Fibroblast of mammary gland (primary cell): ENCODE results near the gene FOXO1.

Source experiments
- DNase-seq: peaks from one replicate; pipeline ENCODE4 v3.0.0-alpha.2; 2010; ENCODE audit warnings: low read depth
- H3K4me3 ChIP-seq: 2 replicates; pipeline ENCODE4 v1.5.1; 2011; ENCODE audit warnings: low read depth, mild to moderate bottlenecking, low read length, moderate library complexity; ENCODE audit not compliant: control insufficient read depth
- TF ChIP-seq, protein P1 (sequence below): conservative IDR thresholded peaks from 2 replicates; pipeline ENCODE4 v1.5.1; 2011; ENCODE audit warnings: low read depth, low read length, inconsistent platforms; ENCODE audit not compliant: control insufficient read depth, insufficient read depth

FOXO1 gene

DNA sequence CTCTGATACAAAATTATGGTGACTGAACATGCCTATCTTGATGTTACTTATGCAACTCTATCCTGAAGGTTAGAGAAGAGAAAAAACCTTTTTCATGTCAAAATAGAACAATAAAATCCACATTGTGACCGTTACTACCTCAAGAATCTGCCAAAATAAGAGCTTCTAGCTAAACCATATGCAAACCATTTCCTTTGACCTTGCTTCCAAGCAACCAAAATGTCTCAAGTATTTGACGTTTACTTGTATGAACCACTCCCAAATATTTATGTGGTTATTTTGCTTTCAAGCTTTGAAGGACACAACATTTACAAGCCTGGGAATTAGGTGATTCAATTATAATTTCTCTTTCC lies 13.9 kb downstream of the FOXO1 start:
- TF ChIP-seq, protein P1, sequence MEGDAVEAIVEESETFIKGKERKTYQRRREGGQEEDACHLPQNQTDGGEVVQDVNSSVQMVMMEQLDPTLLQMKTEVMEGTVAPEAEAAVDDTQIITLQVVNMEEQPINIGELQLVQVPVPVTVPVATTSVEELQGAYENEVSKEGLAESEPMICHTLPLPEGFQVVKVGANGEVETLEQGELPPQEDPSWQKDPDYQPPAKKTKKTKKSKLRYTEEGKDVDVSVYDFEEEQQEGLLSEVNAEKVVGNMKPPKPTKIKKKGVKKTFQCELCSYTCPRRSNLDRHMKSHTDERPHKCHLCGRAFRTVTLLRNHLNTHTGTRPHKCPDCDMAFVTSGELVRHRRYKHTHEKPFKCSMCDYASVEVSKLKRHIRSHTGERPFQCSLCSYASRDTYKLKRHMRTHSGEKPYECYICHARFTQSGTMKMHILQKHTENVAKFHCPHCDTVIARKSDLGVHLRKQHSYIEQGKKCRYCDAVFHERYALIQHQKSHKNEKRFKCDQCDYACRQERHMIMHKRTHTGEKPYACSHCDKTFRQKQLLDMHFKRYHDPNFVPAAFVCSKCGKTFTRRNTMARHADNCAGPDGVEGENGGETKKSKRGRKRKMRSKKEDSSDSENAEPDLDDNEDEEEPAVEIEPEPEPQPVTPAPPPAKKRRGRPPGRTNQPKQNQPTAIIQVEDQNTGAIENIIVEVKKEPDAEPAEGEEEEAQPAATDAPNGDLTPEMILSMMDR, result no peak
- DNase-seq, result no peak

DNA sequence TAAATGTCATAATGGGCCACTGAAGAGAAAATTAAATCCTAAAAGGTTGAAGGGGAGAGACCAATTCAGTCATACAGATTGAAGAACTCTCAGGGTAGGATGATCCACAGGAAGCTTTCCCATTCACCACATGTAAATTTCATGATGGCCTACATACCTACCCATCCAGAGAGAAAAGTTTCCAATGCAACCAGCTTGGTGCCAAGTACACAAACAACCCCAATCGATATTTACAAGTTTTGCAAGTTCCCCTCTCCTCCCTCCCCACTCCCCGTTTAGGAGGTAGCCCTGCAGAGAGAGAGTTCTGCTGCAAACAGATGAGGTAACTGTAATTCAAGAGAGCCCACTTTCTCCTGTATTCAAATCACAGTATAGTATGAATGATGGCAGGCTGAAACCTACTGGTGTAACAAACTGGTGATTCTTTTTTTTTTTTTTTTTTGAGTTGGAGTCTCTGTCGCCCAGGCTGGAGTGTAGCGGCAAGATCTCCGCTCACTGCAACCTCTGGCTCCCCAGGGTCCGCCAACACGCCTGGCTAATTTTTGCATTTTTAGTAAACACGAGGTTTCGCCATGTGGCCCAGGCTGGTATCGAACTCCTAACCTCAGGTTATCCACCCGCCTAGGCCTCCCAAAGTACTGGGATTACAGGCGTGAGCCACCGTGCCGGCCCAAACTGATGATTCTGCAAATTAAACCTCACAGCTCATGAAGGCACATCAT lies 14.4 kb downstream of the FOXO1 start:
- TF ChIP-seq, protein P1, result no peak
- DNase-seq, result no peak
- no peak overlapping the region for H3K4me3 ChIP-seq

More for the DNA sequence above, 13.9 kb downstream of the FOXO1 start:
- no peak overlapping the region for H3K4me3 ChIP-seq

DNA sequence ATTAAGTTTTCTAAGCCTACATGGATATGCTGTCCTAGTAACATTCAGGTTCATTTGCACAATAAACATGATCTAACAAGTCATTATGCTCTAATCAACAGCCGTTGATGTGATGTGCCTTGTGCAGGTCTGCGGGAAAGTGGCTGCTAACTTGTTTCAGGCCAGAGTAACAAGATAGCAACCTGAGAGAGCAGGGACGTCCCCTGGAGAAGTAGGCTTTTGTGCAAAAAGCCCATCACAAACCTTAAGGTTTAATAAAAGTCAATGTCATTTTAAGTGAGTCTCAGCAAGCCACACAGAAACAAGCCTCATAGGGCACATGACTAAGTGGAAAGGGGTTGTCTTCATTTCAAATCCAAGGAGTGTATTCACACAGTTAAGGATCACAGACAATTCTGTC lies 17.6 kb downstream of the FOXO1 start:
- H3K4me3 ChIP-seq, result no peak overlapping the region
- TF ChIP-seq, protein P1, result no peak
- DNase-seq, result no peak

DNA sequence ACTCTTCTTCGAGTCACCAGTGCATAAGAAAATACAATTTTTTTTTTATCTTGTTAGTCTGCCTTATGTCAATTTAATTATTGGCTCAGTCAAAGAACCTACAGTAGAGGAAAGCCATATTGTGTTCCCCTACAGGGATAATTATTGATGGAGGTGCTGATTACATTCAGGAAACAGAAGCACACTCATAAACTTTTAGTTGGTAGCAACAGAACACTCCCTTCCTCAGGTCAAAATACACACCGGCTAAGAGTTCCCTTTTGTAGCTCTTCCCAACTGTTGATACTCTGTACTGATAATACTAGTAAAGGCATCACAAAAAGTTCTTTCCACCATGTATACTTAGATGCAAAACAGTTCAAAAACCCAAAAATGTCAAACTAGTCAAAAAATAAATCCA lies 18.4 kb downstream of the FOXO1 start:
- TF ChIP-seq, protein P1, result no peak
- no peak for DNase-seq

DNA sequence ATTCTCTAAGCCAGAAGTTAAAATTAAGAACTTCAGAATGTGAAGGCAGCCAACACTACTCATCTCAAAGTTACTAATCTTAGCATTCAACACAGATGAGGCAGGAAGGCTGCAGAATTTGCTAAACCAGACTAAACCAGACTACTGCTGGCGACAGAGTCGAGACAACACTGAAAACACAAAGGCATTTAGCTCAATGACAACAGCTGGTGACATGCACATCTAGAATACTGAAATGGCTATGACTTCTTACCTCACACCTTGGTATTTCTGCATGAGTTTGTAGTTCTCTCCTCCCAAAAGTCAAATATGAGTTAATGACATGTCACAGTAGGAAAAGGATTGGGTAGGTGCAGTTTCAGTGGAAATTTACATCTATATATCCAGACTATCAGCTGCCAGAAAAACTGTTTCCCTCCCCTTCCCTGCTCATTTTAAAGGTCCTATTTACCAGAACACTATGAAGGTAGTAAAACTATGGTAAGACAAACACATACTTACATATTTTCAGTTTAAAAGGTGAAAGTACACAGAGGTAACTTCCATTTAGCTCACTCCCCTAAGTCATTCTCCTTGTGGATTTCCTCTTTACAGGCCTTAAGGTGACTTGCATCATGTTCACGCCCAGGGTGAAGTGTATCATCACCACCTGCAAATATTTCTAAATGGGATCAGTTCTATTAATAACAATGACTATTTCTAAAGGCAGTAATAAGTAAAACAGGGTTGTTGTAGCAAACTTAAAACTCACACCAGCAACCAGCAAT lies 21.4 kb downstream of the FOXO1 start:
- TF ChIP-seq, protein P1, result no peak
- no peak for DNase-seq
- no peak overlapping the region for H3K4me3 ChIP-seq

More for the DNA sequence above, 18.4 kb downstream of the FOXO1 start:
- H3K4me3 ChIP-seq, result no peak overlapping the region

DNA sequence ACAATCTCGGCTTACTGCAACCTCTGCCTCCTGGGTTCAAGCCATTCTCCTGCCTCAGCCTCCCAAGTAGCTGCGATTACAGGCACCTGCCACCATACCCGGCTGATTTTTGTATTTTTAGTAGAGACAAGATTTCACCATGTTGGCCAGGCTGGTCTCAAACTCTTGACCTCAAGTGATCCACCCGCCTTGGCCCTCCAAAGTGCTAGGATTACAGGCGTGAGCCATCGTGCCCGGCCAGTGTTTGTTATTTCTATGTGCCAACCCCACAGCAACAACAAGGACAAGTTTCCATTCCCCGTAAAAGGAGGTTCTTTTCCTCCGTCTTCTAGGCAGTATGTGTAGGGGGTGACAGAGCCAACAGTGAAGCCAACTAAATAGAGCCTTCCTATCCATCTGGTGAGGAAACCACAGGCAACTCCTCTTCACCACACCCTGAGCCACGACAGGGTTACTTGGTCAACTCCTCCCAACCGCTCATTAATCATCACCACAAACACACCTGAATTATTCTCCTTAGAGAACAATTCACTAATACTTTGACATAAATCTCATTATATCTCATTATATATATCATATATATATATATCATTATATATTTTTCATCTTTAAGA lies 25.5 kb downstream of the FOXO1 start:
- no peak overlapping the region for H3K4me3 ChIP-seq
- DNase-seq, result no peak
- TF ChIP-seq, protein P1, result no peak
